ENCODE measurements around the gene SBF2. TPM values are rescaled to one million over a fixed set of nuclear protein-coding genes. Genes with fewer than 3 reads are reported as not detected.

SBF2 gene
- total RNA-seq, 4 donors from 2014 or later: 19.3 to 28.1 (median 25.8) TPM

DNA sequence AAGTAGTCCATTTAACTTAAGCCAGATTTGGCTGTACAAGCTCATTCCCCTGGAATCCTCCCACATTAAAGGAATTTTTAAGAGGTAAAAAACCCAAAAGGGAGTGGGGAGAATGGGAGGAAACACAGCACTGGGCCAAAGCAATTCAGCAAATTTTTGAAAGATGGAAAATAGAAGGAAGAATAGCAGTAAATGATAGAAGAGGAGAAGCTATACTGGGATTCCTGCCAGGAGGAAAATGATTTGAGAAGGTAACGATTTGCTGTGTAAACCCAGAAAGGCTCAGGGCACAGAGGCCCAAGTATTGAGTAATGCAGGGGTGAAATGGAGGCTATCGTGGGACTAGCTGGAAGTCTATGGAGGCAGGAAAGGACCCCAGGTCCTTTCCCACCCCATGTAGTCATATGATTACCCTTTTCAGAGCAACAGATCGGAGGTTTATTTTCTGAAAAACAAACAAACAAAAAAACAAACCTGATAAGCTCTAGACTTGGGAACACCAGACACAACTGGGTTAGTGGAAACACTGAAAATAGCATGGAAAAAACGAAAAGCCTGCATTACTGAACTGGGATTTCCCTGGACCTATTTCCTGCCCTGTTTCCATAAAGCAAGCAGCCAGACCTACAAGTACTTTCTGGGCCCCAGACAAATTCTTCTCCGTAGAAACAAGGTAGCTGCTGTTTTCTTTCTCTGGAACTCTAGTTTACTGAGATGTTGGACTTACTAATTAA lies 490.2 kb downstream of the SBF2 start:
- intact Hi-C loops (cut with DNase I; ENCODE audit: low total_unique reads) (loop anchor here (5.0 kb wide), 1 partner anchor 503 kb away; the partner anchor contains the start of gene ADM), in situ Hi-C loops (cut with MboI; ENCODE audit: low sequenced_read_pairs in 4 of 4) (no loop called here)
- H3K36me3 ChIP-seq: peaks cover 0 to 20% of the 10 kb centered on the region in 2 donors
- peaks cover 31 to 38% of the 10 kb centered on the region in 2 donors for H3K4me1 ChIP-seq
- no peak for TF ChIP-seq CTCF (IDR thresholded peaks at IDR 0.05 in 4 of 5, conservative IDR thresholded peaks at IDR 0.05 in 1 of 5)
- TF ChIP-seq POLR2A (IDR thresholded peaks at IDR 0.05): no peak
- H3K9me3 ChIP-seq: no peaks in the 10 kb centered on the region
- H3K27ac ChIP-seq: peak overlapping the region; percentile 72 to 80 (median 76)
- no peak for DNase-seq
- H3K4me3 ChIP-seq: no peak overlapping the region
- H3K27me3 ChIP-seq: no peaks in the 10 kb centered on the region
- no peak for ATAC-seq

GRCh38 chr11:9802291-9802861 lies 491.6 kb downstream of the SBF2 start:
- Histone ChIP-seq H3K27me3 (no peaks in the 10 kb centered on the region), H3K4me3 (no peak overlapping the region), H3K9me3 (no peaks in the 10 kb centered on the region), H3K36me3 (peaks cover 0 to 12% of the 10 kb centered on the region in 2 donors), H3K4me1 (peaks cover 31 to 38% of the 10 kb centered on the region in 2 donors), H3K27ac (peak overlapping the region; percentile 72 to 80 (median 76))
- TF ChIP-seq POLR2A (IDR thresholded peaks at IDR 0.05): no peak
- TF ChIP-seq CTCF (IDR thresholded peaks at IDR 0.05 in 4 of 5, conservative IDR thresholded peaks at IDR 0.05 in 1 of 5): no peak
- intact Hi-C loops (cut with DNase I; ENCODE audit: low total_unique reads): loop anchor here (5.0 kb wide), 1 partner anchor 505 kb away; the partner anchor contains the start of gene ADM
- in situ Hi-C loops (cut with MboI; ENCODE audit: low sequenced_read_pairs in 4 of 4): no loop called here
- DNase-seq: peak in 1 of 2 donors; percentile 25
- ATAC-seq: peak; percentile 96 to 97

DNA sequence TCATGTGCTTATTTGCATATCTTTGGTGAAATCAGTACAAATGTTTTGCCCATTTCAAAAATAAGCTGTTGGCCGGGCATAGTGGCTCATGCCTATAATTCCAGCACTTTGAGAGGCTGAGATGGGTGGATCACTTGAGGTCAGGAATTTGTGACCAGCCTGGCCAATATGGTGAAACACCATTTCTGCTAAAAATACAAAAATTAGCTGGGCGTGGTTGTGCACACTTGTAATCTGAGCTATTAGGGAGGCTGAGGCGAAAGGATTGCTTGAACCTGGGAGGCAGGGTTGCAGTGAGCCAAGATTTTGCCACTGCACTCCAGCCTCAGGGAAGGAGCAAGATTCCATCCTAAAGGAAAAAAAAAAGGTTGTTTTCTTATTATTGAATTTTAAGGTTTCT lies 494.1 kb downstream of the SBF2 start:
- no peaks in the 10 kb centered on the region for H3K9me3 ChIP-seq
- no peaks in the 10 kb centered on the region for H3K36me3 ChIP-seq
- in situ Hi-C loops (cut with MboI; ENCODE audit: low sequenced_read_pairs in 4 of 4) (no loop called here), intact Hi-C loops (cut with DNase I; ENCODE audit: low total_unique reads) (loop anchor here (2.0 to 5.0 kb wide), 2 partner anchors 41 to 507 kb away; partner anchors contain the start of gene ADM)
- no peak for ATAC-seq
- no peak for DNase-seq
- H3K27me3 ChIP-seq: no peaks in the 10 kb centered on the region
- no peak overlapping the region for H3K27ac ChIP-seq
- no peak overlapping the region for H3K4me3 ChIP-seq
- TF ChIP-seq CTCF (IDR thresholded peaks at IDR 0.05 in 4 of 5, conservative IDR thresholded peaks at IDR 0.05 in 1 of 5) (no peak), POLR2A (IDR thresholded peaks at IDR 0.05) (no peak)
- H3K4me1 ChIP-seq: peaks cover 31 to 38% of the 10 kb centered on the region in 2 donors

DNA sequence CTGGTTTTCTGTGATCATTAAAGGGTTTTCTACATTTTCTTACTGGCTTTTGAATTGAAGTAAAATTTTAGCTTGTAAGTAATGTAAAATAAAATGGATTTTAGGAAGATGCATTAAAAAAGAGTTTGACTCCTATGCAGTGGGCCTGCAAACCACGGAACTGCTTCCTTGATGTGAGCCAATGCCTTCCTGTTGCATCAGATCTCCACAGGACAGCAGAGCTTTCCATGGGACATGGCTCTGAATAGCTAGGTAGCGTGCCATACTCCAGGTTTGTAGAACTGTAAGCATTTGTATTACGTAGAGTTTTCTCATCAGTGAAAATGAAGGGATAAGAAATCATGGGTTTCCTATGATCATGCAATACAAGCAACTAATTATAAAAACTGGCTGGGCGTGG lies 496.7 kb downstream of the SBF2 start:
- no peaks in the 10 kb centered on the region for H3K9me3 ChIP-seq
- no peaks in the 10 kb centered on the region for H3K36me3 ChIP-seq
- no peak overlapping the region for H3K4me3 ChIP-seq
- TF ChIP-seq CTCF (IDR thresholded peaks at IDR 0.05 in 4 of 5, conservative IDR thresholded peaks at IDR 0.05 in 1 of 5): no peak
- no peak for TF ChIP-seq POLR2A (IDR thresholded peaks at IDR 0.05)
- intact Hi-C loops (cut with DNase I; ENCODE audit: low total_unique reads) (no loop called here), in situ Hi-C loops (cut with MboI; ENCODE audit: low sequenced_read_pairs in 4 of 4) (no loop called here)
- ATAC-seq (no peak), DNase-seq (no peak)
- no peak overlapping the region for H3K27ac ChIP-seq
- no peaks in the 10 kb centered on the region for H3K27me3 ChIP-seq
- peaks cover 11 to 13% of the 10 kb centered on the region in 2 donors for H3K4me1 ChIP-seq

All from gastrocnemius medialis (tissue), 4 donors.